Stimulated activated CD8-positive, alpha-beta memory T cell treated with anti-CD3 and anti-CD28 coated beads, Interleukin-12 subunit alpha, Interleukin-12 subunit beta, amount 100 ng/mL, for 4 hours (primary cell): Measurements from ENCODE around the gene RTKN2.
"Not testable (repeated sequence)": the region's sequence is repeated elsewhere in the genome, so short reads cannot be mapped to it uniquely, and the experiment has no call there.

Experiments used
- DNase-seq: peaks from one replicate; pipeline ENCODE4 v3.0.0-alpha.2; 2020; ENCODE audit warnings: low read depth

Gene RTKN2

GRCh38 chr10:62258926-62259325 lies 9.7 kb downstream of the RTKN2 start:
- no peak for DNase-seq

- no peak for DNase-seq
Measured at GRCh38 chr10:62253704-62254103, 14.9 kb downstream of the RTKN2 start.

DNA sequence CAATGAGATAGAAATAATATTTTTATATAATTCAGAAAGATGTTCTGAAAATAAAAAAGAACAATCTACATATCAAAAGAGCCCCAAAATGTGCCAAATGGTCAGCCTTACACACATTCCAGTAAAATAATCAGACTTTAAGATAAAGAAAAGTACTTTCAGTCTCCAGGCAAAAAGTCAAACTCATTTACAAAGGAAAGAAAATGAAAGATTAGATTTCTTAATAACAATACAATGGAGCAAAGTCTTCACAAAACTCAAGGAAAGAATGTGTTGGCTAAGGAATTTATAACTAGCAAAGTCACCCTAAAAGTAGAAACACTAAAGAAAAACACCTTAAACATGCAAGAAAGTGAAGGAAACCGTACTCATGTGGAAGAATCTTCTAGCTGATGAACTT lies 16.6 kb downstream of the RTKN2 start:
- DNase-seq: no peak

GRCh38 chr10:62250594-62251198 lies 17.9 kb downstream of the RTKN2 start:
- DNase-seq: no peak

DNA sequence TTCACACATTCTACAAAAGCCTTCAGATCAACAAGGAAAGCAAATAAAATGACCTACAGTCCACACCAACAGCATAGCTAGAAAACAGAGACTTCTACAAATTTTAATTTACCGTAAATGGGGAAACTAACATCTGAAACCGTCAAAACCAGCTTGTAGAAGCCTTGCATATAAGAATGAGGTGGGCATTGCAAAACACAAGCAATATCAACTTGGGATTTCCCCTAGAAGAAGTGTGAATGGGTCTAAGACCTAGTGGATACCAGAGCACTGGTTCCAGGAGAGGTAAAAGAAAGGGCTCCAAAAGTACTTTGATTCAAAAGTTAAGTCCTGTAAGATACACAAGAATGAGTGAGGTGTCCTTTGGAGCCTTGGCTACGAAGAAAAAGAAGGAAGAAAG lies 18.7 kb downstream of the RTKN2 start:
- no peak for DNase-seq

DNA sequence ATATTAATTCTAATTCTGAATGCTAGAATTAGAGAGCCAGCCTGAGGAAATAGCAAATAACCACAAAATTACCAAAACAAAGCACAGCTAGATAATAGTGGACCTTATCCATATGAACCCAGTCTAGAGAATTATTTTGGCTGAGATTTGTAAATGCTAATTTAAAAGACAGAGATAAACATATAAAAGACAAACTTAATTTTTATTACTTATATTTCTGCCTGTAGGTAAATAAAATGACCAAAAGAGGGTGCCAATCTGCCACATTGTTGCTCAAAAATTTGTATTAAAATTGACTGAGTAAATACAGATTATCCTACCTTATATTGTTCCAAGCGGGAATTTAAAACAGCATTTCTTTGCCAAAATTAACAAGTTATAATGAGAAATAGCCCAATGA lies 20.2 kb downstream of the RTKN2 start:
- no peak for DNase-seq

GRCh38 chr10:62244785-62245467 lies 23.7 kb downstream of the RTKN2 start:
- DNase-seq: no peak

DNA sequence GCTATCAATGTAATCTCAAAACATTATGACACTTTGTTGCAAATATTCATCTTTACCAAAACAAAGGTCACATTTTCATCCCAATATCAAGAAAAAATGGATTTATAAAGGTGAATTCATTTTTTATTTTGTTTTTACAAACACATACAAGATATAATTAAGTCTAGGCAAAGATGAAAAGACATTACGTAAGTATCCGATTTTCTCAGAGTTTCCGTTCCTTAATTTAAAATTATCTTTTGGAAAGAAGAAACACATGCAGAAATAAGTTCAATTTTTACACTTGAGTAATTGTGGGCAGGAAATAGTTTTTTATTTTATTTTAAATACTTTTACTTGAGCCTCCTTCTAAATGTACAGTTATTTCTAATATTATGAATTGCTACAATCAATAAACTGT lies 24.6 kb downstream of the RTKN2 start:
- no peak for DNase-seq

DNA sequence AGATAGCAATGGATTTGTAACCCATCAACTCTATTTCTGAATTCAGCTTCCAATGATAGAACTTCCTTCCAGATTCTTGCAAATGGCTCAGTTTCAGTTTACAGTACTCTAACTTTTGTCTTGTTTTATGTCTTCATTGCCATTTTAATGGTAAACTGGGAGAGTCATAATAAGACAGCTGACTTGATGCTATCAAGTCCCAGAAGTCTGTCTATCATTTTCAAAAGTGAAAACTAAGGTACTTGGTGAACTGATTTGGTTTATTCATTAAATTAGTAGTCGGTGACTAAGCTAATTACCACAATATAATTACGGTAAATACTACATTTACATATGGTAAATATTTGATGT lies 25.0 kb downstream of the RTKN2 start:
- DNase-seq: no peak

DNA sequence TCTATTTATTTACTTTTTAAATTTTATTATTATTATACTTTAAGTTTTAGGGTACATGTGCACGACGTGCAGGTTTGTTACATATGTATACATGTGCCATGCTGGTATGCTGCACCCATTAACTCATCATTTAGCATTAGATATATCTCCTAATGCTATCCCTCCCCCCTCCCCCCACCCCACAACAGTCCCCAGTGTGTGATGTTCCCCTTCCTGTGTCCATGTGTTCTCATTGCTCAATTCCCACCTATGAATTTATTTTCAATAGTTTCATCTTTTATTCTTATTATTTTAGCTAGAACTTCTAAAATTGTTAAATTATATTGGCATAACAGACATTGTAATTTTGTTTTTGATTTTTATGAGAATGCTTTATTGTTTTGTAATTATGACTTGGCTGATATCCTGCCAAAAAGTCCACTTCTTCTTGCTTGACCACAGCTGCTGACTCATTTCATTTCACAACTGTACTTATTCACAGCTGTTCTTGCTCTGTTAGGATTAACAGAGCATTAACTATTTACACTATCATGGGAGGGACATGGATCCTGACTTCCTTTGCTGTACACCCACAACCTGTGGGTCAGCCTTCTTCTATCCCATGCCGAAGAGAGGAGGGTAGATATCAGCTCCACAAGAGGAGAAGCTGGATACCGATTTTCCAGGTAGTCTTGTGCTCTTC lies 25.5 kb downstream of the RTKN2 start:
- DNase-seq: not testable (repeated sequence)

DNA sequence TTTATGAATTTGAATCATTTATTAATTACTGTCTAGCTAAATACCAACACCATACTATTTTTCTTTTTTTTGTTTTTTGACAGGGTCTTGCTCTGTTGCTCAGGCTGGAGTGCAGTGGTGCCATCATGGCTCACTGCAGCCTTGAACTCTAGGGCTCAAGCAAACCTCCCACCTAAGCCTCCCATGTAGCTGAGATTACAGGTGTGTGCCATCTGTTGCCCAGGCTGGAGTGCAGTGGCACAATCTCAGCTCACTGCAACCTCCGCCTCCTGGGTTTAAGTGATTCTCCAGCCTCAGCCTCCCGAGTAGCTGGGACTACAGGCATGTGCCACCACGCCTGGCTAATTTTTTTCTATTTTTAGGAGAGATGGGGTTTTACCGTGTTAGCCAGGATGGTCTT lies 27.1 kb downstream of the RTKN2 start:
- DNase-seq: not testable (repeated sequence)

DNA sequence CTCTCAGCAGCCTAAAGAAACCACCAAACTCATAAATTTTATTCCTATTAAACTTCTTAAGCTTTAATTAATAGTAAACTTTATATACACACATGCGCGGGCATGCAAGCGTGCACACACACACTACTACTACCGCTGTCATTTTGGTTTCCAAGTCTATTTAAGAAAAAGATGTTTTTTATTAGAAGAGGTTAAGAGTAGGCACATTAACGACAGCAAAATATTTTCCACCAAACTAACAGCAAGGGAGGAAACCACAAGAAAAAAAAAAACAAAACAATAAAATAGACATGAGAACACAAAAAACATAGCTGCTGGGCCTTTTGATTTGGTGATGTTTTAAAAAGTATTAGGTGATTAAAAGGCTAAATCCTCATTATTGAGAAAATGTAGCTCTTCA lies 28.6 kb downstream of the RTKN2 start:
- DNase-seq: no peak

DNA sequence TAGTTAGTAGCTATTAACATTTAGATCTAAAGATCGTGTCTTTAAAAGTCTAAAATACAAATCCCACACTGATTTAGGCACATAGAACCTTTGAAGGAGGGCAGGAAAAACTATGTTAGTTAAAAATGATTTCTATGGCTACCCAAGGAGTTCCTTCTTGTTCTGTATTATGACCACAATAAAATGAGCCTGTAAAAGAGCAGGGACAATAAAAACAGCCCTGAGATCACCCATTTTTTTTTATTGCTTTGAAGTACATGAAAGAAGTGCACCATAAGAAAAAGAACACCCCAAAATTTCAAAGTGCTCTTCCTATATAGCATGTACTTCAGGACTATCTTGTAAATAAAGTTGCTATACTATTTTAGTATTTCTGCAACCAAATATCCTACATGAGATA lies 29.8 kb downstream of the RTKN2 start:
- DNase-seq: no peak

DNA sequence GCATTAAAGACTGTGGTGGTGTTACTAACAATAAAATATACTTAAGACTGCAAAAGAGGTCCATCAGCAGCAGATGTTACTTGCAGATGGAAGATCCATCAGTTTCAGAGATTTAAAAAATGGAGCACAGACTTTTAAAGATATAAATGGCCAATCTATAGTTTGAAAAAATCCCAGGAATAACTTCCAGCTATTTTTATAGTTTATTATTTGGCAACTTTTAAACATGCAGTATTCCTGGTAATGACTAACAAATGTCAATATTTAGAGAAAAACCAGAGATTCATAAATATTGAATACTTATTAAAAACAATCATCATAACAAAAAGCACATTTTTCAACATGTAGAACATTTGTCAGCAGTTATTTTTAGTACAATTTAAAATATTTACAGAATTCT lies 30.7 kb downstream of the RTKN2 start:
- no peak for DNase-seq

GRCh38 chr10:62237506-62237905 lies 31.1 kb downstream of the RTKN2 start:
- no peak for DNase-seq

GRCh38 chr10:62234077-62234605 lies 34.5 kb downstream of the RTKN2 start:
- no peak for DNase-seq

- no peak for DNase-seq
Measured at GRCh38 chr10:62233356-62234076, 35.1 kb downstream of the RTKN2 start.

GRCh38 chr10:62231805-62232204 lies 36.8 kb downstream of the RTKN2 start:
- DNase-seq: no peak

GRCh38 chr10:62231371-62231770 lies 37.3 kb downstream of the RTKN2 start:
- DNase-seq: no peak

DNA sequence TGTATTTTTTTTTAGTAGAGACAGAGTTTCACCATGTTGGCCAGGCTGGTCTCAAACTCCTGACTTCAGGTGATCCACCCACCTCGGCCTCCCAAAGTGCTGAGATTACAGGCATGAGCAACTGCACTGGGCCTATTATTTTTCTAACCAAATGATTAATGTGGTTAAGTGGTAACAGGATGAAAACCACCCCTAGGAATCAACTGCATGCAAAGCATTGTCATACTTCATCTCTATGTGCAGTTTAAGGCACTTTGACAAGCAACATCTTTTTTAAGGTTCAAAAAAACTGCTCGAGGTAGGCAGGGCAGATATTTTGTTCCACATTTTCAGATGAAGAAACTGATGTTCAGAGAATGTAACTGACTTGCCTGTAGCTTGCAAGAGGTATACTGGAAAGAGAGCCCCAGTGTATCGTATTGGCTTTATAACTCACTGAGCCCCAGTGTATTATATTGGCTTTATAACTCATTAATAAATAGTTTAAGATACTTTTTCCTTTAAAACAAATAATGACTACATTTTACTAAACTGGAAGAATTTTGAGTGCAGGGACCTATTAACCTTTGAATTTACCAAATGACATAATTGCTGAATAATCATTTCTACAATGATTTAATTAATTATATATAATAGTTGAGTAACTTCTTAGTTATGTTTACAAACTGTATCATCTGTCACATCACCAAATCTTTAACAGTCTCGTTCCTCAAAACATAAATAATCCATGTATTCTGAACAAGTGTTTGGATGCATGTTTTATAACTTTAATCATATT lies 38.1 kb downstream of the RTKN2 start:
- DNase-seq: no peak

- DNase-seq: no peak
Measured at GRCh38 chr10:62225362-62225761, 43.3 kb downstream of the RTKN2 start.

DNA sequence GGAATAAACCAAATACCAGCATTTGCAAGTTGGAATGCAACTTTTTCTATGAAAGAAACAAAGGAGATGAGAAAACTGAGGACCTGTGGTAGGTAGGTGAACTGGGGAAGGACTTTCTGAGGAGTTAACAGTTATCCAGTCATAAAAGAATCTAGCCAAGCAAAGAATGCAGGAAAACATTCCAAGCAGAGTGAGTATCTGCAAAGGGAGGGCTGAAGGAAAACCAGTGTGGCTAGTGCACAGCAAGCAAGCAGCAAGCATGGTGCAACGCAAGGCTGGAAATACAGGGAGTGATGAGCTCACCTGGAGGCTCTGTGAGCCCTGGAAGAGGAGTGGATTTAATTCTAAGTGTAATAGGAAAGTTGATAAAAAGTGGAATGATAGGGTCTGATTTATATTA lies 44.0 kb downstream of the RTKN2 start:
- DNase-seq: no peak
